ENCODE measurements around the gene ZMIZ1.

ZMIZ1 gene

GRCh38 chr10:79067241-79068202 lies 1.2 kb upstream of the ZMIZ1 start:
- FAIRE-seq, result no peak

- no peak for FAIRE-seq
These were observed 584 bp upstream of the ZMIZ1 start for GRCh38 chr10:79068203-79068561.

DNA sequence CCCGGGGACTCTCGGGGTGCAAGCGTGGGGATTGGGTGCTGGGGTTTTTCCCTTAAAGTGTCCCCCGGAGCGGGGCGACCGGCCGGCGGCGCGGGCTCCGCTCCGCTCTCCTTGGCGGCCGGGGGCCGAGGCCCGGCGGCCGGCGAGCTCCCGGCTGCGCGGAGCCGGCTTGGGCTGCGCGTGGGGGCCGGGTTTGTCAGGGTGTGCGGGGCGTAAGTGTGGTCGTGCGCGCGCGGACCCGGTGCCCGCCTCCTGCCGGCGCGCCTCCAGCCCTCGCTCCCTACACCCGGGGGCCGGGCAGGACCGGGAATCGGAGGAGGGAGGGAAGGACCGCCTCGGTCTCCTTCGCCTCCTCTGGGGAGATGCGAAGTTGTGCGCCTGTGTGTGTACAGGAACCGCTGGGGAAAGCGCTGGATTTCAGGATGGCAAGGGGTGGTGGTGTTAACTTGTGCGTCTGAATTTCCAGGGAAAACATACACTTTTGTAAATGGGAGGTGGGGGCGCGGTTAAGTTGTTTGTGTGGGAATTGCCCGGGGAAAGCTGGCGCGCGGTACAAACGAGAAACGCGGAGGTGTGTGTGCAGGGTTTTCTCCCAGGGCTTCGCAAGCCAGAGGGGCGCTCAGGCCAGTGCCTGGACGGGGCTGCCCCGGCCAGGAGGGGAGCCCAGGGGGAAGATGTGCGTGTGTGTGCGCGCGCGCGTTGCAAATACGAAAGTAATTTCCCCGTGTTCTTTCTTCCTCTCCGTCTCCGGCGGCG lies 737 bp downstream of the ZMIZ1 start:
- FAIRE-seq, result no peak

GRCh38 chr10:79070081-79070605 lies 1.4 kb downstream of the ZMIZ1 start:
- FAIRE-seq, result no peak

- FAIRE-seq, result no peak
These were observed 2.0 kb downstream of the ZMIZ1 start for GRCh38 chr10:79070606-79071395.

GRCh38 chr10:79071396-79071923 lies 2.7 kb downstream of the ZMIZ1 start:
- FAIRE-seq, result no peak

DNA sequence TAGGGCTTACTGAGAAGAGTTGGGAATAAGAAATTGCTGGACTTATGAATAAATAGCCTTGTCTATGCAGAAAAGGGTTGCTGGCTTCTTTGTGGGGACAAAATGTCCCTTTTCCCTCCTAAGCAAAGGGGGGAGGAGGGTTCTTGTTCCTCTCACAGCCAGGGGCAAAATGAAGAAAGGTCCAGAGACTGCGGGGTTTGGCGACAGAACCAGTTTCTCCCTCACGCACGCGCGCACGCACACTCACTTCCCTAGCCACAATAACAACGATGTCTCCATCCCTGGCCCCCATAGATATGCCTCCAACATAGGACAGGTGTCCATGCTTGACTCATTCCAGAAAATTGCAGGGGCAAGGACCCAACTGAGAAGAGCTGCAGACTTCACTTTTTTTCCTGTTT lies 3.3 kb downstream of the ZMIZ1 start:
- no peak for FAIRE-seq

DNA sequence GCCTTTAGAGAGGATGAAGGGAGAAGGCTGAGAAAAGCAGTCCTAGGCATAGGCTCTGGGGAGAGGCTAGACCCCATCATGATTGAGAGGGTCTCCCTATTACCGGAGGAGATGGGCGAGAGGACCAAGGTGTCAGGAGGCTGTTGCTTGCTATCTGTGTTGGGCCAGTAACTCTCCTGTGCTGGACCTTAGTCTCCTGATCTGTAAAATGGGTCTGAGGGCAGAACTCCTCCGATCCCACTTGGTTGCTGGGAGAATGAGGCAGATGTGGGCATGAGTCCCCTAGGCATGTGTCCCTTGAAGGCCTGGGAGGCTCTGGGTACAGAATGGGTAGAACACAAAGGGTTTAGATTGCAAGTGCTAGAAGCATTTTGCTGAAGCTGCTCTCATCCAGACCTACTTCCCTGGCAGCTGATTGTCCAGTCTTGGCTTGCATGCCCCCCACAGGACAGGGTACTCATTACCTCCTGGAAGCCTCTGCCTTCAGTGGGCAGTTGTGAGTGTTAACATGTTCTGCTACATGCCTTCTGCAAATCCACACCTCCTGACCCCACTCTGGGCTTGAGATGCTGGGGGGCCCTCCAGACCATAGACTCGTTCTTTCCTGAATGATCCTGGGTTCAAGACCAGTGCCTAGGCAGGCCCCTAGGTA lies 4.4 kb downstream of the ZMIZ1 start:
- no peak for FAIRE-seq

DNA sequence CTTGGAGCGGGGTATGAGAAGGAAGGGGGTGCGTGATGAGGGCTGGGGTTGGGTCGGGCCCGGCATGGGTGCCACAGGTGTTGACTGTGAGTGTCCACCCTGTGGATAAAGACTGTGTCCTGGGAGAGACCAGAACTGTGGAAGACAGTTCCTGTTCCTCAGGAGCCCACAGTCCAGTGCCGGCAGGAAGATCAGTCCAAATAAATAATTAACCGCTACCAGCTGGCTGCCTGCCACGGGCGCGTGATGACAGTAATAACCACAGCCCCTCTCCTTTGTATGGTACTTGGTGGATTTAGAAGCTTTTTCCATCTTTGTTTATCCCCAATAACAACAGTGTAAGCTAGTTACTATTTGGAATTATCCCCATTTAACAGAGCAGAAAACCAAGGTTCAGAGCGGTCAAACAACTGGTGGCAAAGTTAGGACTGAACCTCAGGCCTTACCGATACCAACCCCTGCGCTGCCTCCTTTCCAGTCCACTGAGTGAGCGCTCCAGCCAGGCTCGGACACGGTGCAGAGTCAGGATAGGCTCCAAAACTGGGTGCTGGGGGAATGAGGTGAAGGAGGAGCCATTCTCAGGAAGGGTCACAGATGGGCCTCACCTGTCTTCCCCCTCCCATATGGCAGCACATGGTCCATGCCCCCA lies 5.1 kb downstream of the ZMIZ1 start:
- FAIRE-seq, result no peak

- FAIRE-seq, result no peak
These were observed 6.0 kb downstream of the ZMIZ1 start for GRCh38 chr10:79074732-79075131.

DNA sequence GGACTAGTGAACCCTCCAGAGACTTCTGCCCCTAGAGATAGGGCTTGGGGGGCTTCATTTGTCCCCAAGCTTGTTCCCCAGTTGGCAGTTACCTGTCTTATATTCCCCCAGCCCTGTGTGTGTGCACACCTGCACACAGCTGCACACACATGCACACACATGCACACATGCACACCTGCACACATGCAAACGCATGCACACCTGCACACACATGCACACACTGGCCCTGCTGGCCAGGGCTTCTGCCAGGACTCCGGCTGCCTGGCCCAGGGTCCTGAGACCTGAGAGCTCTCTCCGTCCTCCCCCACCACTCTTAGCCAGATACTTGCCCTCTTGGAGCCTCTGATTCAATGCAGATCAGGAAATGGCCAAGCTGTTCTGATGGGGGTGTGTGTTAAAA lies 6.7 kb downstream of the ZMIZ1 start:
- FAIRE-seq, result no peak

DNA sequence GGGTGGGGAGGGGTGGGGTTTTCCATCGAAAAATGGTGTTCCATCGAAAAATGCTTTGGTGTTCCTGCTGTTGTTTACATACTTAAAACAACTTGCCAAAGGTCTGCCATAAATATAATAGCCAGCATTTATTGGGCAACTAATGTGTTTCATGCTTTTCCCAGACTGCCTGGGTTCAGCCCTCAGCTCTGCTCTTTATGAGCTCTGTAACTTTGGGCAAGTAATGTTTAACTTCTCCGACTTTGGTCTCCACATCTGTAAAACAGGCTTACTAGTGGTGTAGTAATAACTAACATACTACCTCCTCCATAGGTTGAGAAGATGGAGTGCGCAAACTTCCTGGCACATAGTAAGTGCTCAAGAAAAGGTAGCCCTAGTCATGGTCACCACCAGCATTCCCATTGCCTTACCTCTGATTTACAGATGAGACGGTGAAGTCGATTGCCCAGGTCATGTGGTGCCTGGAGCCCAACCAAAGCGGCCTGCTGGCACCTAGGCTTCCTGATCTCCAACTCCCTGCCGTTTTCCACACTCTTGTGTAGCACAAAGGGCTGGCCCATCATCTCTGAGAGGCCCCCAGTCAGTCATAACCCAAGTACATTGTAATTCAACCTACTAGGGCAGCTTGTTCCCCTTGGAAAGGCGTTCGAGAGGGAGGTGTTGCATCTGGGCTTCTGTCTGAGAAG lies 8.9 kb downstream of the ZMIZ1 start:
- no peak for FAIRE-seq

DNA sequence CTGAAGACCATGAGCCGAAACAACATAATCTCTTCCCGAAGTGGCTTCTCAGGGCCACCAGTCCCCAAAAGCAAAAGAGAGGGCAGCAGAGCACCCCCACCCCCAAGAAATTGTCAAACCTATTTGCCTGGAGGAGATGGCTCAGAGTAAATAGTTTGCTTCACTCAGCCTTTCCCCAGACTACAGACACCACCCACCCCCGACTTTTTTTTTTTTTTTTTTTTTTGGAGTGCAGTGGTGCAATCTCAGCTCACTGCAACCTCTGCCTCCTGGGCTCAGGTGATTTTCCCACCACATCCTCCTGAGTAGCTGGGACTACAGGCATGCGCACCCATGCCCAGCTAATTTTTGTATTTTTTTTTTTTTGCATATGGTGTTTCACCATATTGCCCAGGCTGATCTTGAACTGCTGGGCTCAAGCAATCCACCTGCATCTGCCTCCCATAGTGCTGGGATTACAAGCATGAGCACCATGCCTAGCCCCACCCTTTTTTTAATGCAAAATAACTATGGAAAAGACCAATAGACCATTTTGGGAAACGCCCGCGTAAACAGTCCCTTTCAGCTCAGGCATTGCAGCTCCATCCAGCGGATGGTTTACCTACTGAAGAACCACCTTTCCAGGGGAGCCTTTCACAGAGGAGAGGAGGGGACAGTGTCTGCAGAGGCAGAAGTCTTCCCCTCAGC lies 9.7 kb downstream of the ZMIZ1 start:
- FAIRE-seq, result no peak

- FAIRE-seq, result no peak
These were observed 10.3 kb downstream of the ZMIZ1 start for GRCh38 chr10:79079054-79079397.

DNA sequence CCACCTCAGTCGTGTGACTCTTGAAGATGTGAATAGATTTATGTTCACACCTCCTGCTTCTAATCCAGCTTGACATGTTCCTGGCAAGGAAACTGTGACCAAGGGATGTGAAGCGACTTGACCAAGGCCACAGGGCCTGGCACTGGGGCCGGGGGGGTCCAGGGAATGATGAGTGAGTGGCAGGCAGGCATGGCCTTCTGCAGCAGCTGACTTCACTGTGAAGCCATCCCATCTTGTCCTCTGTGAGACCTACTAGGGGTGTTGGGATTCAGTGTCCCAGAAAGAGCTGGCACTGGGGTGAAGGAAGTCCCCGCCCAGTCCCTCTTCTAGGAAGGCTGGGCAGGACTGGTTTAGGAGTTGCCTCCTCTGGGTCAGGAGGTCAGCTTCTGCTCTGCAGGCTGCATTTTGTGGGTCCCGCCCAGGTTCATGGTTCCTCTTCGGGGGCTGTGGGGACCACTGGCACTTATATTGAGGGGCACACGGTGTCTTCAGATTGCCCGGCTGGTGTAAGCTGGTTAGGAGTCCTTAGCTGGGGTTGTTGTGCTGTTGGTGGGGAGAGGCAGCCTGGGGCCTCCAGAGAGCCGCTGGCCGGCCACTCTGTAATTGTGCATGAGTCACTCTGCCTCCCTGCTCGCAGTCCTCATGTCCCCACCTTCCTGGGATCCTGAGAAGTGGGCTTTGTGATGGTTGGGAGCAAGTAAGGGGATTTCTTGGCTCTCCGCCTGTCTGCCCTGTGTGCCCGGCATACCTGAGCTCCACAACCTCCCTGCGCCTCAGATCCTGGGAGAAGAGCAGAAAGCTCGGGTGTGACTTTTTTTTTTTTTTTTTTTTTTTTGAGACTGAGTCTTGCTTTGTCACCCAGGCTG lies 11.0 kb downstream of the ZMIZ1 start:
- FAIRE-seq, result no peak

DNA sequence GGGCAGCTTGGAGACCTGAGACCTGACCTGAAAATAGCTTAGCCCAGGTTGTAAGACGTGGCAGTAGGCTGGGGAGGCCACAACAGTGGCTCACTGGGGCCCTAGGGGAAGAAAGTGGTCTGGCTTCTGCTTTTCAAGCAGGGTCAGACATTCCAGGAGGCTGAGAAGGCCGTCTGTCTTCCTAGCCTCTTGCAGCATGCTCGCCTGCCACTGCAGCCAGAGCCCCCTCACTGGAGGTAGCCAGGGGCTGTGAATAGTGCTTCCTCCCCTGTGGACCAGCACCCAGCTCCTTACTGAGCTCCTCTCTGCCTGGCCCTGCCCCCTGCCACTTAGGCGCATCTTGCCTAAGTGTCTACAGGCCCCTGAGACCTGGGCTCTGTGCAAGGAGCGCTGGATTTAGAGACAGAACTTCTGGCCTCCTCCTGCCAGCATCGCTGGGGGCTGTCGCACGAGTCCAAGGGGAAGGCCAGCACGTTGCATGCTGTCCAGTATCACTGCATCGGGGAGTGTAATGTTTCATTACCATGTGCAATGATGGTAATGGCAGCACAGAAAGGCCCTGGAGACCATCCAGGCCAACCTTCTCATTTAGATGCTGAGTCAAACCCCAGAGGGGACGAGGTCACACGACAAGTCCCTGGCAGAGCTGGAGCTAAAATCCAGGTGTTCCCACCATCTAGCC lies 12.7 kb downstream of the ZMIZ1 start:
- FAIRE-seq, result no peak

GRCh38 chr10:79082035-79082373 lies 13.2 kb downstream of the ZMIZ1 start:
- no peak for FAIRE-seq

GRCh38 chr10:79082631-79083596 lies 14.1 kb downstream of the ZMIZ1 start:
- no peak for FAIRE-seq
